Measurements from ENCODE around the gene LAMTOR4.

DNA sequence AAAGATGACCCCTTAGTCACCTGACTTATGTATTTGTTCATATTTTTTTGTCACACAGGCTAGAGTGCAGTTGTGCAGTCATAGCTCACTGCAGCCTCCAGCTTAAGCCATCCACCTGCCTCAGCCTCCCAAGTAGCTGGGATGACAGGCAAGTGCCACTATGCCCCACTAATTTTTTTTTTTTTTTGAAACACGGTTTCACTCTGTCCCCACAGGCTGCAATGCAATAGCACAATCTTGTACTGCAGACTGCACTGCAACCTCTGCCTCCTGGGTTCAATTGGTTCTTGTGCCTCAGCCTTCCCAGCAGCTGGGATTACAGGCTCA, 20.1 kb upstream of the LAMTOR4 start:
- TF ChIP-seq, protein P1, sequence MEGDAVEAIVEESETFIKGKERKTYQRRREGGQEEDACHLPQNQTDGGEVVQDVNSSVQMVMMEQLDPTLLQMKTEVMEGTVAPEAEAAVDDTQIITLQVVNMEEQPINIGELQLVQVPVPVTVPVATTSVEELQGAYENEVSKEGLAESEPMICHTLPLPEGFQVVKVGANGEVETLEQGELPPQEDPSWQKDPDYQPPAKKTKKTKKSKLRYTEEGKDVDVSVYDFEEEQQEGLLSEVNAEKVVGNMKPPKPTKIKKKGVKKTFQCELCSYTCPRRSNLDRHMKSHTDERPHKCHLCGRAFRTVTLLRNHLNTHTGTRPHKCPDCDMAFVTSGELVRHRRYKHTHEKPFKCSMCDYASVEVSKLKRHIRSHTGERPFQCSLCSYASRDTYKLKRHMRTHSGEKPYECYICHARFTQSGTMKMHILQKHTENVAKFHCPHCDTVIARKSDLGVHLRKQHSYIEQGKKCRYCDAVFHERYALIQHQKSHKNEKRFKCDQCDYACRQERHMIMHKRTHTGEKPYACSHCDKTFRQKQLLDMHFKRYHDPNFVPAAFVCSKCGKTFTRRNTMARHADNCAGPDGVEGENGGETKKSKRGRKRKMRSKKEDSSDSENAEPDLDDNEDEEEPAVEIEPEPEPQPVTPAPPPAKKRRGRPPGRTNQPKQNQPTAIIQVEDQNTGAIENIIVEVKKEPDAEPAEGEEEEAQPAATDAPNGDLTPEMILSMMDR (IDR thresholded peaks at IDR 0.05 in 4 of 5, conservative IDR thresholded peaks at IDR 0.05 in 1 of 5) = no peak
- TF ChIP-seq POLR2A (IDR thresholded peaks at IDR 0.05) = no peak
